ENCODE results near the gene ARHGDIA. TPM values are rescaled to one million over a fixed set of nuclear protein-coding genes. Genes with fewer than 3 reads are reported as not detected.
"Not testable (repeated sequence)": the region's sequence is repeated elsewhere in the genome, so short reads cannot be mapped to it uniquely, and the experiment has no call there.

The ARHGDIA gene
- total RNA-seq, 2 donors from 2014 or later = 564 to 643 TPM

GRCh38 chr17:81844327-81844851 lies 26.7 kb downstream of the ARHGDIA start:
- Mint-ChIP-seq H3K36me3 (ENCODE audit: low read depth) (peaks cover 2% of the 10 kb centered on the region), H3K4me3 (no peak overlapping the region), H3K4me1 (no peaks in the 10 kb centered on the region), H3K27me3 (no peaks in the 10 kb centered on the region), H3K27ac (no peak overlapping the region)
- no peaks in the 10 kb centered on the region for H3K9me3 ChIP-seq (ENCODE audit: control insufficient read depth, low read length, poor library complexity, severe bottlenecking)
- peak; percentile 20 for ATAC-seq
- DNase-seq = no peak

- Mint-ChIP-seq H3K27ac (no peak overlapping the region), H3K4me3 (no peak overlapping the region), H3K36me3 (ENCODE audit: low read depth) (peaks cover 2% of the 10 kb centered on the region), H3K27me3 (no peaks in the 10 kb centered on the region), H3K4me1 (no peaks in the 10 kb centered on the region)
- ATAC-seq (no peak), DNase-seq (no peak)
- no peaks in the 10 kb centered on the region for H3K9me3 ChIP-seq (ENCODE audit: control insufficient read depth, low read length, poor library complexity, severe bottlenecking)
Measured at GRCh38 chr17:81843713-81844326, 27.3 kb downstream of the ARHGDIA start.

- Mint-ChIP-seq H3K36me3 (ENCODE audit: low read depth) (peaks cover 2% of the 10 kb centered on the region), H3K4me3 (no peak overlapping the region), H3K27me3 (no peaks in the 10 kb centered on the region), H3K27ac (no peak overlapping the region), H3K4me1 (no peaks in the 10 kb centered on the region)
- no peaks in the 10 kb centered on the region for H3K9me3 ChIP-seq (ENCODE audit: control insufficient read depth, low read length, poor library complexity, severe bottlenecking)
- no peak for ATAC-seq
- DNase-seq = no peak
Measured at GRCh38 chr17:81842725-81843504, 28.2 kb downstream of the ARHGDIA start.

GRCh38 chr17:81842378-81842724 lies 28.8 kb downstream of the ARHGDIA start:
- Mint-ChIP-seq H3K4me1 (no peaks in the 10 kb centered on the region), H3K27me3 (no peaks in the 10 kb centered on the region), H3K36me3 (ENCODE audit: low read depth) (peaks cover 2% of the 10 kb centered on the region), H3K4me3 (no peak overlapping the region), H3K27ac (no peak overlapping the region)
- no peak for DNase-seq
- ATAC-seq = no peak
- H3K9me3 ChIP-seq (ENCODE audit: control insufficient read depth, low read length, poor library complexity, severe bottlenecking) = no peaks in the 10 kb centered on the region

GRCh38 chr17:81841866-81842265 lies 29.3 kb downstream of the ARHGDIA start:
- H3K9me3 ChIP-seq (ENCODE audit: control insufficient read depth, low read length, poor library complexity, severe bottlenecking) = no peaks in the 10 kb centered on the region
- Mint-ChIP-seq H3K36me3 (ENCODE audit: low read depth) (peaks cover 2% of the 10 kb centered on the region), H3K4me3 (no peak overlapping the region), H3K27me3 (no peaks in the 10 kb centered on the region), H3K27ac (no peak overlapping the region), H3K4me1 (no peaks in the 10 kb centered on the region)
- ATAC-seq = no peak
- DNase-seq = no peak

GRCh38 chr17:81840826-81841778 lies 30.0 kb downstream of the ARHGDIA start:
- H3K4me3 Mint-ChIP-seq = no peak overlapping the region
- H3K9me3 ChIP-seq (ENCODE audit: control insufficient read depth, low read length, poor library complexity, severe bottlenecking) = no peaks in the 10 kb centered on the region
- ATAC-seq (no peak), DNase-seq (no peak)
- H3K36me3 Mint-ChIP-seq (ENCODE audit: low read depth) = peaks cover 2% of the 10 kb centered on the region
- H3K27me3 Mint-ChIP-seq = no peaks in the 10 kb centered on the region
- no peaks in the 10 kb centered on the region for H3K4me1 Mint-ChIP-seq
- H3K27ac Mint-ChIP-seq = no peak overlapping the region

GRCh38 chr17:81840059-81840458 lies 31.1 kb downstream of the ARHGDIA start:
- not testable (repeated sequence) for H3K4me1 Mint-ChIP-seq; ATAC-seq; H3K27me3 Mint-ChIP-seq; DNase-seq; H3K27ac Mint-ChIP-seq; H3K9me3 ChIP-seq (ENCODE audit: control insufficient read depth, low read length, poor library complexity, severe bottlenecking); H3K4me3 Mint-ChIP-seq; H3K36me3 Mint-ChIP-seq (ENCODE audit: low read depth)

- no peak for ATAC-seq
- no peak overlapping the region for H3K27ac Mint-ChIP-seq
- no peaks in the 10 kb centered on the region for H3K4me1 Mint-ChIP-seq
- H3K4me3 Mint-ChIP-seq = no peak overlapping the region
- no peaks in the 10 kb centered on the region for H3K36me3 Mint-ChIP-seq (ENCODE audit: low read depth)
- DNase-seq = no peak
- H3K9me3 ChIP-seq (ENCODE audit: control insufficient read depth, low read length, poor library complexity, severe bottlenecking) = no peaks in the 10 kb centered on the region
- H3K27me3 Mint-ChIP-seq = no peaks in the 10 kb centered on the region
Measured at GRCh38 chr17:81839301-81839700, 31.8 kb downstream of the ARHGDIA start.

GRCh38 chr17:81838753-81839255 lies 32.3 kb downstream of the ARHGDIA start:
- Mint-ChIP-seq H3K36me3 (ENCODE audit: low read depth) (no peaks in the 10 kb centered on the region), H3K27me3 (no peaks in the 10 kb centered on the region), H3K27ac (no peak overlapping the region), H3K4me3 (no peak overlapping the region), H3K4me1 (no peaks in the 10 kb centered on the region)
- no peaks in the 10 kb centered on the region for H3K9me3 ChIP-seq (ENCODE audit: control insufficient read depth, low read length, poor library complexity, severe bottlenecking)
- ATAC-seq = no peak
- DNase-seq = no peak

GRCh38 chr17:81837641-81838040 lies 33.5 kb downstream of the ARHGDIA start:
- ATAC-seq = no peak
- H3K9me3 ChIP-seq (ENCODE audit: control insufficient read depth, low read length, poor library complexity, severe bottlenecking) = no peaks in the 10 kb centered on the region
- H3K27me3 Mint-ChIP-seq = no peaks in the 10 kb centered on the region

GRCh38 chr17:81834831-81835267 lies 36.3 kb downstream of the ARHGDIA start, which contains the start of gene PPP1R27:
Gene PPP1R27, minus strand, starts transcription at chr17:81835050. Its CDS starts 97 bp downstream, at chr17:81834953.
- peaks cover 2% of the 10 kb centered on the region for H3K36me3 Mint-ChIP-seq (ENCODE audit: low read depth)
- no peak for DNase-seq
- H3K27me3 Mint-ChIP-seq = no peaks in the 10 kb centered on the region
- no peak for ATAC-seq
- H3K9me3 ChIP-seq (ENCODE audit: control insufficient read depth, low read length, poor library complexity, severe bottlenecking) = no peaks in the 10 kb centered on the region
- H3K4me3 Mint-ChIP-seq = peak within 1 kb of the TSS; percentile 81
- H3K27ac Mint-ChIP-seq = peak within 1 kb of the TSS; percentile 83
- peaks cover 17% of the 10 kb centered on the region for H3K4me1 Mint-ChIP-seq

More at GRCh38 chr17:81837641-81838040, 33.5 kb downstream of the ARHGDIA start:
- Mint-ChIP-seq H3K4me1 (no peaks in the 10 kb centered on the region), H3K27ac (no peak overlapping the region), H3K4me3 (no peak overlapping the region), H3K36me3 (ENCODE audit: low read depth) (no peaks in the 10 kb centered on the region)
- no peak for DNase-seq

GRCh38 chr17:81833921-81834830 lies 37.0 kb downstream of the ARHGDIA start:
- ATAC-seq (no peak), DNase-seq (no peak)
- H3K36me3 Mint-ChIP-seq (ENCODE audit: low read depth) = peaks cover 2% of the 10 kb centered on the region
- no peaks in the 10 kb centered on the region for H3K9me3 ChIP-seq (ENCODE audit: control insufficient read depth, low read length, poor library complexity, severe bottlenecking)
- H3K4me3 Mint-ChIP-seq = peak overlapping the region; percentile 81
- no peaks in the 10 kb centered on the region for H3K27me3 Mint-ChIP-seq
- H3K27ac Mint-ChIP-seq = peak overlapping the region; percentile 83
- H3K4me1 Mint-ChIP-seq = peaks cover 17% of the 10 kb centered on the region
